ENCODE measurements around the gene SLC30A1. TPM values are rescaled to one million over a fixed set of nuclear protein-coding genes. Genes with fewer than 3 reads are reported as not detected.
A peak's percentile ranks its signal among the peaks of the same experiment; 100 is the strongest.

Gene SLC30A1
- total RNA-seq, 1 experiment from 2014 or later, result 6.7 TPM

DNA sequence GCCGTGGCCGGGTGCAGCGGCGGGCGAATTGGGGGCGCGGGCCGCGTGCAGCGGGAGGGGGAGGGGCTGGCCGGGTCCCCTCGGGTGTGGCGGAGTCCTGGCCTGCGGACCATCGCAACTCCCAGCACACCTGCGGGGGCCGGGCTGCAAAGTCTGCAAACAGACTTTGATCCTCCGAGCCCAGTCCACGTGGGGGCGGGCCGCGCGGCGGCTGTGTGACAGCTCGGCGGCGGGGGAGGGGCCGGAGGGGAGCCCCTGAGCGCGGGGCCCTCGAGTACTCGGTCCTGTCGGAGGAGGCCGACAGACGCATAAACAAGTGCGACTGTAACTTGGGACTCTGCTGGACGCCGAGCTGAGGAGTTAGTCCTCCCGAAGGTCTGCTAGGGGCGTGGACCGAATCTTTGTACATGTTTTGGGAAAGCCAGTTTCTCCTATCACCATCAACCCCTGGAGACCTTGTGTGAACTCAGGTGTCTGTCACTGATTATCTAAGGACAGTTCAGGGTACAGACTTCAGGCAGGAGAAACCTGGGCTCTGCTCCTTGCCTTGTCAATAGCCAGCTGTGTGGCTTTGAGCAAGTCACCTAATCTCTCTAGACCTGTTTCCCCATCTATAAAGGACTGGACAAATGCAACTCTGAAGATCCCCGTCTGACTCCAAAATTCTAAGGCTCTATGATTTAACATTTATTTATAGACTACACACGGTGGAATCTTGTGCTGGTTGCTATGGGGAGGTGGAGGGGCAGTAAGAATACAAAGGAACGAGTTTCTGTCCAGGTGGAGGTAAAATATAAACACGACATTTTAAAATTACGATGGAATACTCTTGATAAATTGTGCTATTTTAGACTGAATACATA, 710 bp upstream of the SLC30A1 start:
- Histone ChIP-seq H3F3A (ENCODE audit: low read length, unreplicated experiment) (no peaks in the 10 kb centered on the region), H3K79me2 (ENCODE audit: low read length) (peaks cover 39% of the 10 kb centered on the region), H3K9me3 (ENCODE audit: low read length) (no peaks in the 10 kb centered on the region), H3K36me3 (ENCODE audit: low read depth, low read length) (peaks cover 5% of the 10 kb centered on the region; the same call in 1 of the 2 replicates), H4K20me1 (ENCODE audit: low read length) (0 out of 2 replicates have a peak, but pooled peaks cover 9% of the 10 kb centered on the region), H3K9me2 (replicated peaks; ENCODE audit: low read length) (no peaks in the 10 kb centered on the region), H3K4me1 (ENCODE audit: insufficient read depth, low read length) (peaks cover 31% of the 10 kb centered on the region), H3K27ac (ENCODE audit: low read length) (no peak overlapping the region), H3K27me3 (ENCODE audit: low read length) (no peaks in the 10 kb centered on the region), H3K4me2 (ENCODE audit: low read length) (peak overlapping the region; percentile 85), H3K4me3 (ENCODE audit: low read length) (peak overlapping the region; percentile 86), H3K9ac (ENCODE audit: low read length) (peak overlapping the region; percentile 61), H2AFZ (ENCODE audit: low read length) (peak overlapping the region; percentile 87)
- TSS peak; percentile 39 for BruUV-seq (replicated peaks)
- TF ChIP-seq EZH2phosphoT487 (IDR thresholded peaks at IDR 0.05; ENCODE audit: borderline replicate concordance, low read length) (no peak), EZH2 (IDR thresholded peaks at IDR 0.05; ENCODE audit: low read length, unreplicated experiment) (no peak)
- TF ChIP-seq, protein P1, sequence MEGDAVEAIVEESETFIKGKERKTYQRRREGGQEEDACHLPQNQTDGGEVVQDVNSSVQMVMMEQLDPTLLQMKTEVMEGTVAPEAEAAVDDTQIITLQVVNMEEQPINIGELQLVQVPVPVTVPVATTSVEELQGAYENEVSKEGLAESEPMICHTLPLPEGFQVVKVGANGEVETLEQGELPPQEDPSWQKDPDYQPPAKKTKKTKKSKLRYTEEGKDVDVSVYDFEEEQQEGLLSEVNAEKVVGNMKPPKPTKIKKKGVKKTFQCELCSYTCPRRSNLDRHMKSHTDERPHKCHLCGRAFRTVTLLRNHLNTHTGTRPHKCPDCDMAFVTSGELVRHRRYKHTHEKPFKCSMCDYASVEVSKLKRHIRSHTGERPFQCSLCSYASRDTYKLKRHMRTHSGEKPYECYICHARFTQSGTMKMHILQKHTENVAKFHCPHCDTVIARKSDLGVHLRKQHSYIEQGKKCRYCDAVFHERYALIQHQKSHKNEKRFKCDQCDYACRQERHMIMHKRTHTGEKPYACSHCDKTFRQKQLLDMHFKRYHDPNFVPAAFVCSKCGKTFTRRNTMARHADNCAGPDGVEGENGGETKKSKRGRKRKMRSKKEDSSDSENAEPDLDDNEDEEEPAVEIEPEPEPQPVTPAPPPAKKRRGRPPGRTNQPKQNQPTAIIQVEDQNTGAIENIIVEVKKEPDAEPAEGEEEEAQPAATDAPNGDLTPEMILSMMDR (conservative IDR thresholded peaks at IDR 0.05; ENCODE audit: low read depth, low read length), result no peak
- ChIA-PET CTCF (interaction anchor here (0.7 to 0.9 kb wide), 2 partner anchors 53 to 74 kb away, joined by 3 read pairs; no protein-coding TSS in a partner anchor), POLR2A (ENCODE audit: unreplicated experiment) (interaction anchor here (0.6 to 0.7 kb wide), 4 partner anchors 69 to 1931 kb away, joined by 4 to 18 read pairs (median 4); no protein-coding TSS in a partner anchor)
- ATAC-seq (peak; percentile 35), DNase-seq (peak; percentile 67)
- intact Hi-C loops (cut with micrococcal nuclease), result loop anchor here (1.0 to 10.0 kb wide), 6 partner anchors 65 to 257 kb away; no protein-coding TSS in a partner anchor

DNA sequence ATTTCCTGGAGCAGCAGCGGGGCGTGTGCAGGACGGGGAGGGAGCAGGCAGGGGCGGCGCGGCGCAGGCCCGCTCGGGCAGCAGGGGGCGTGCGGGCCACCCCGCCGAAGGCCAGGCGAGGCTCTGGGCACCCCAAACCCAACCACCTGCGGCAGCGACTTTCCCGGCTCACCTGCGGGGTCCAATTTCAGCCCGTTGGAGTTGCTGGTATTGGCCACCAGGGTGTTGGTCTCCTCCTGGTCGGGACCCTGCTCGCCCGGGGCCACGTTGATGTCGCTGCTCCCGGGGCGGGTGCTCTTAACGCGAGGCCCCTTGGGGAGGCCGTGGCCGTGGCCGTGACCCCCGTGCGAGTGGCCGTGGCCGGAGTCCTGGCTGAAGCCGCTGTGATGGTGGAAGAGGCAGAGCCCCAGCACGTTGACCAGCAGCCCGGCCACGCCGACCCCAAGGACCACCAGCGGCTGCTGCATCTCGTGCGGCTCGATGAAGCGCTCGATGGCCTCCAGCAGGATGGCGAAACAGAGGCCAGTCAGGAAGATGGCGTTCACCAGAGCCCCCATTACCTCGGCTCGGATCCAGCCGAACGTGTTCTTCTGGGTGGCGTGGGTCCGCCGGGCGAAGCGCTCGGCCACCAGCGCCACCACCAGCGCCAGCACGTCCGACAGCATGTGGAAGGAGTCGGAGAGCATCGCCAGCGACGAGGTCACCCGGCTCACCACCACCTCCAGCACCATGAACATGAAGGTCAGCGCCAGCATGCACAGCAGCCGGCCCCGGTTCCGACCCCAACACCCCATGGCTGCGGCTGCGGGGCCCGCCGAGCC, 932 bp downstream of the SLC30A1 start:
- peak; percentile 61 for ATAC-seq
- POLR2A ChIA-PET (ENCODE audit: unreplicated experiment), result interaction anchor here (0.7 to 0.9 kb wide), 2 partner anchors 76 to 1204 kb away, joined by 6 read pairs; no protein-coding TSS in a partner anchor

More for the DNA sequence above, 932 bp downstream of the SLC30A1 start:
- peak overlapping the region; percentile 93 for H2AFZ ChIP-seq (ENCODE audit: low read length)
- intact Hi-C loops (cut with micrococcal nuclease), result loop anchor here (5.0 to 10.0 kb wide), 4 partner anchors 106 to 256 kb away; no protein-coding TSS in a partner anchor
- peaks cover 36% of the 10 kb centered on the region for H3K4me1 ChIP-seq (ENCODE audit: insufficient read depth, low read length)
- H4K20me1 ChIP-seq (ENCODE audit: low read length), result 0 out of 2 replicates have a peak, but pooled peaks cover 9% of the 10 kb centered on the region
- H3K36me3 ChIP-seq (ENCODE audit: low read depth, low read length), result peaks cover 5% of the 10 kb centered on the region; the same call in 1 of the 2 replicates
- peak overlapping the region; percentile 77 for H3K9ac ChIP-seq (ENCODE audit: low read length)
- CTCF ChIA-PET, result no interaction called here
- TSS peak; percentile 41 for BruUV-seq (replicated peaks)
- no peaks in the 10 kb centered on the region for H3F3A ChIP-seq (ENCODE audit: low read length, unreplicated experiment)
- peaks cover 52% of the 10 kb centered on the region for H3K79me2 ChIP-seq (ENCODE audit: low read length)
- H3K27ac ChIP-seq (ENCODE audit: low read length), result no peak overlapping the region
- no peaks in the 10 kb centered on the region for H3K9me2 ChIP-seq (replicated peaks; ENCODE audit: low read length)
- DNase-seq, result peak; percentile 79
- TF ChIP-seq, protein P1 (conservative IDR thresholded peaks at IDR 0.05; ENCODE audit: low read depth, low read length), result peak; percentile 86
- no peak for TF ChIP-seq EZH2 (IDR thresholded peaks at IDR 0.05; ENCODE audit: low read length, unreplicated experiment)
- H3K4me2 ChIP-seq (ENCODE audit: low read length), result peak overlapping the region; percentile 85
- no peaks in the 10 kb centered on the region for H3K9me3 ChIP-seq (ENCODE audit: low read length)
- H3K4me3 ChIP-seq (ENCODE audit: low read length), result peak overlapping the region; percentile 86
- H3K27me3 ChIP-seq (ENCODE audit: low read length), result no peaks in the 10 kb centered on the region

All from PC-3 (cell line).